Hepatocyte (in vitro differentiated cells): ENCODE data around the gene GPI. TPM values are rescaled to one million over a fixed set of nuclear protein-coding genes. Genes with fewer than 3 reads are reported as not detected.

Experiments used
- DNase-seq: peaks from one replicate; pipeline ENCODE4 v3.0.0-alpha.2; 2016; ENCODE audit warnings: low spot score
- H2AFZ ChIP-seq: fragments of 200-600 bp; sonication (generic); 2 replicates; pipeline ENCODE4 v1.6.0; 2016; ENCODE audit warnings: antibody characterized with exemption, mild to moderate bottlenecking
- H3K27ac ChIP-seq: fragments of 200-600 bp; sonication (generic); 2 replicates; pipeline ENCODE4 v1.5.1; 2016; ENCODE audit warnings: mild to moderate bottlenecking
- H3K27me3 ChIP-seq: fragments of 200-600 bp; sonication (generic); 2 replicates; pipeline ENCODE4 v1.6.1; 2016
- H3K36me3 ChIP-seq: fragments of 200-600 bp; sonication (generic); replicated peaks from 2 replicates; pipeline ENCODE4 v1.5.1; 2016; ENCODE audit warnings: low read depth; ENCODE audit not compliant: insufficient read depth
- H3K4me1 ChIP-seq: fragments of 200-600 bp; sonication (generic); 2 replicates; pipeline ENCODE4 v1.5.1; 2016; ENCODE audit warnings: mild to moderate bottlenecking, moderate library complexity; ENCODE audit not compliant: insufficient read depth
- H3K4me2 ChIP-seq: fragments of 200-600 bp; sonication (generic); 2 replicates; pipeline ENCODE4 v1.6.0; 2016
- H3K4me3 ChIP-seq: fragments of 200-600 bp; sonication (generic); 2 replicates; pipeline ENCODE4 v1.5.1; 2016; ENCODE audit warnings: mild to moderate bottlenecking
- H3K79me2 ChIP-seq: fragments of 200-600 bp; sonication (generic); 2 replicates; pipeline ENCODE4 v1.6.0; 2017; ENCODE audit warnings: mild to moderate bottlenecking
- H3K9me2 ChIP-seq: fragments of 200-600 bp; sonication (generic); replicated peaks from 2 replicates; pipeline ENCODE4 v1.6.0; 2017; ENCODE audit warnings: mild to moderate bottlenecking; ENCODE audit not compliant: insufficient read depth
- H3K9me3 ChIP-seq: fragments of 200-600 bp; sonication (generic); 2 replicates; pipeline ENCODE4 v1.5.1; 2016; ENCODE audit warnings: low read depth, mild to moderate bottlenecking
- H4K20me1 ChIP-seq: fragments of 200-600 bp; sonication (generic); 2 replicates; pipeline ENCODE4 v1.6.0; 2016; ENCODE audit warnings: mild to moderate bottlenecking; ENCODE audit not compliant: insufficient read depth, poor library complexity, severe bottlenecking
- EZH2 ChIP-seq: fragments of 200-600 bp; sonication (generic); IDR thresholded peaks from 2 replicates; pipeline ENCODE4 v1.6.1; 2016; ENCODE audit warnings: antibody characterized with exemption, mild to moderate bottlenecking, borderline replicate concordance
- EZH2phosphoT487 ChIP-seq: fragments of 200-600 bp; sonication (generic); IDR thresholded peaks from one replicate; pipeline ENCODE4 v1.6.1; 2018; ENCODE audit warnings: antibody characterized with exemption, mild to moderate bottlenecking, low read depth, moderate library complexity; ENCODE audit not compliant: unreplicated experiment, severe bottlenecking
- WGBS: methylation state at CpG from one replicate; pipeline ENCODE4 v1.1.6; 2016; ENCODE audit warnings: low lambda C conversion rate; ENCODE audit errors: missing lambda C conversion rate; 5-methylcytosine and 5-hydroxymethylcytosine counted together
- polyA plus RNA-seq: library from polyadenylated mRNA; unstranded; fragments of >200 nt; fragmentation: Nextera tagmentation; extraction: Ambion mirVana; gene quantifications from 2 replicates; pipeline ENCODE4 v1.2.1, GENCODE V29; 2016
- total RNA-seq: library from RNA; depleted of rRNA; stranded (reverse); fragments of >200 nt; gene quantifications from 2 replicates; pipeline ENCODE4 v1.2.3, GENCODE V29; 2014
- TF ChIP-seq, protein P1 (sequence below): fragments of 200-600 bp; sonication (generic); IDR thresholded peaks from 2 replicates; pipeline ENCODE4 v1.5.1; 2016; ENCODE audit warnings: antibody characterized with exemption, mild to moderate bottlenecking; ENCODE audit not compliant: poor library complexity

GPI gene
- total and polyA plus RNA-seq, 2 experiments from 2014 or later, result 117 to 120 TPM

DNA sequence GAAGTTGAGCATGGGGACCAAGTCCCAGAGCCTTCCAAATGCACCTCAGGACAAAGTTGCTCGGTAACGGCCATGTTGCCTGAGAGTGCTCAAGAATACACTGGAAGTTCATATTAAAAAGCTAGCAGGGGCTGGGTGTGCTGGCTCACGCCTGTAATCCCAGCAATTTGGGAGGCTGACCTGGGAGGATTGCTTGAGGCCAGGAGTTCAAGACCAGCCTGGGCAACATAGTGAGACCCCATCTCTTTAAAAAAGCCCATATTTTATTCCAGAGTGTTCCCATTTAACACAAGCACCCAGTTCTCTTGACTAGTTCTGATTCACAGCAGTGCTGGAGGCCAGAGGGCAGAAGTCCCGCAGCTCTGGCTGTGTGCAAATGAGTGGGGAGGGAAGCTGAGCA, 8.1 kb upstream of the GPI start:
- Histone ChIP-seq H3K79me2 (no peaks in the 10 kb centered on the region), H3K9me3 (no peaks in the 10 kb centered on the region), H3K9me2 (no peaks in the 10 kb centered on the region), H3K4me1 (peaks cover 7% of the 10 kb centered on the region), H4K20me1 (no peaks in the 10 kb centered on the region), H3K36me3 (no peaks in the 10 kb centered on the region), H3K4me2 (no peak overlapping the region), H3K4me3 (no peak overlapping the region), H2AFZ (no peak overlapping the region), H3K27ac (no peak overlapping the region), H3K27me3 (no peaks in the 10 kb centered on the region)
- 98% methylated on average over 4 of the region's 4 CpGs for WGBS
- TF ChIP-seq, protein P1, sequence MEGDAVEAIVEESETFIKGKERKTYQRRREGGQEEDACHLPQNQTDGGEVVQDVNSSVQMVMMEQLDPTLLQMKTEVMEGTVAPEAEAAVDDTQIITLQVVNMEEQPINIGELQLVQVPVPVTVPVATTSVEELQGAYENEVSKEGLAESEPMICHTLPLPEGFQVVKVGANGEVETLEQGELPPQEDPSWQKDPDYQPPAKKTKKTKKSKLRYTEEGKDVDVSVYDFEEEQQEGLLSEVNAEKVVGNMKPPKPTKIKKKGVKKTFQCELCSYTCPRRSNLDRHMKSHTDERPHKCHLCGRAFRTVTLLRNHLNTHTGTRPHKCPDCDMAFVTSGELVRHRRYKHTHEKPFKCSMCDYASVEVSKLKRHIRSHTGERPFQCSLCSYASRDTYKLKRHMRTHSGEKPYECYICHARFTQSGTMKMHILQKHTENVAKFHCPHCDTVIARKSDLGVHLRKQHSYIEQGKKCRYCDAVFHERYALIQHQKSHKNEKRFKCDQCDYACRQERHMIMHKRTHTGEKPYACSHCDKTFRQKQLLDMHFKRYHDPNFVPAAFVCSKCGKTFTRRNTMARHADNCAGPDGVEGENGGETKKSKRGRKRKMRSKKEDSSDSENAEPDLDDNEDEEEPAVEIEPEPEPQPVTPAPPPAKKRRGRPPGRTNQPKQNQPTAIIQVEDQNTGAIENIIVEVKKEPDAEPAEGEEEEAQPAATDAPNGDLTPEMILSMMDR, result no peak
- TF ChIP-seq EZH2phosphoT487, result no peak
- no peak for TF ChIP-seq EZH2
- no peak for DNase-seq

DNA sequence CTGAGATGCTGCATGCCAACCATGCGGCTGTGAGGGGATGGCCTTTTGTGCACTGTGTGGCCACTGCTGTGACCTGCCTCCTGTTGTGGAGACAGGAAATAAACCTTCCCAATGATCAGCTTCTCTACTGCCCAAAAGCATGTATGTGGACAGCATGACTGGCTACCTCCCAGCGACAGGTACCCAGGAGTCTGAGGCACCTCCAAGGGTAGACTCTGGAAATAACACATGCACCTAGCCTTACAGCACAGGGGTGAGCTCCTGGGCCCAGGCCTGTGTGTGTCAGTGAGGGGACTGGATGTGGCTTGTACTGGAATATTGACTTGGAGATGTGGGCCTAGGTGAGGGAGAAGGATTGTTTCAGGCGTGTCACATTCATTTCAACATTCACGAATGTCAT, 7.6 kb upstream of the GPI start:
- TF ChIP-seq EZH2 (no peak), EZH2phosphoT487 (no peak)
- TF ChIP-seq, protein P1, result no peak

DNA sequence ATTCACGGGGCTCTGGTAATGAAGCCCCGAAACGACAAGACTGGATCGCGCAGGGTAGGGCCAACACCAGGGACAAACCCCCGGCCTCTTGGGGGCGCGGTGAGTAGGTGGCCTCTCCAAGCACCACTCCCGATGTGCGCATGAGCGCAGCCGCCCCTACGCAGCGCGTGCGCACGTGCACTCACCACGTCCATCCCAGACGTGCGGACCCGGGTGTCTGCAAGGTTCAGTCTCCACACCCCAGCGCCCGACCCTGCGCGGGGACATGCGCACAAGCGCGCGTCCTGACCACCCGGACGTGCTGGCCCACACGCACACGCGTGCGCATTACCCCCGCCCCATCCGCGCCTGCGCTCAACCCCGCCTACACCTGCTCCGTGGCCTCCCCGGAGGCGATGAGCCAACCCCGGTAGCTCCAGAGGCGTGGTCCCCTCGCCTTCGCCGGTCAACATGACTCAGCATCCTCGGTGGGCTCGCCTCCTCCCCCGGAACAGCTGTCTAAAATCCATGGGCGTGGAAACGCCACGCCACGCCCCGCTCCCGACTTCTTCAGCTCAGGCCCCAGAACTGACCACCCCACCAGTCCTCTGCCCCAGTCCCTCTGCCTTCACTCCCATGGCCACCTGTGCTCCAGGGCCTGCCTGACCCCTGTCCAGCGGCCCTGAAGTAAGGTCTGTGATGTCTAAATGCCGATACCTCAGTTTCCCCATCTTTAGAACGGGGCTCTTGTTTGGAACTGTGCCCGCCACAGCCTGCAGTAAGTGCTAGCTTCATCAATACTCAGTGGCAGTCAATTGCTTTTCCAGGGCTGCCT, 5.6 kb upstream of the GPI start:
- H3K79me2 ChIP-seq, result no peaks in the 10 kb centered on the region
- no peaks in the 10 kb centered on the region for H3K9me3 ChIP-seq
- H3K27me3 ChIP-seq, result no peaks in the 10 kb centered on the region
- WGBS, result 8% methylated on average over 53 of the region's 61 CpGs
- TF ChIP-seq, protein P1, result peak; percentile 61
- no peak for TF ChIP-seq EZH2
- peak overlapping the region; percentile 75 for H3K4me2 ChIP-seq
- no peaks in the 10 kb centered on the region for H3K9me2 ChIP-seq
- H3K4me1 ChIP-seq, result peaks cover 7% of the 10 kb centered on the region
- H4K20me1 ChIP-seq, result no peaks in the 10 kb centered on the region
- no peaks in the 10 kb centered on the region for H3K36me3 ChIP-seq
- H3K27ac ChIP-seq, result peak overlapping the region; percentile 87
- peak; percentile 97 for DNase-seq
- H2AFZ ChIP-seq, result peak overlapping the region; percentile 82
- no peak overlapping the region for H3K4me3 ChIP-seq

More for the DNA sequence above, 7.6 kb upstream of the GPI start:
- Histone ChIP-seq H3K79me2 (no peaks in the 10 kb centered on the region), H3K27me3 (no peaks in the 10 kb centered on the region), H3K9me3 (no peaks in the 10 kb centered on the region), H3K27ac (no peak overlapping the region), H3K4me3 (no peak overlapping the region), H4K20me1 (no peaks in the 10 kb centered on the region), H3K4me1 (peaks cover 7% of the 10 kb centered on the region), H3K9me2 (no peaks in the 10 kb centered on the region), H3K4me2 (no peak overlapping the region), H3K36me3 (no peaks in the 10 kb centered on the region), H2AFZ (no peak overlapping the region)
- 97% methylated on average over 4 of the region's 4 CpGs for WGBS
- DNase-seq, result no peak
